Measurements from ENCODE around the gene KCNC3.

Gene KCNC3

DNA sequence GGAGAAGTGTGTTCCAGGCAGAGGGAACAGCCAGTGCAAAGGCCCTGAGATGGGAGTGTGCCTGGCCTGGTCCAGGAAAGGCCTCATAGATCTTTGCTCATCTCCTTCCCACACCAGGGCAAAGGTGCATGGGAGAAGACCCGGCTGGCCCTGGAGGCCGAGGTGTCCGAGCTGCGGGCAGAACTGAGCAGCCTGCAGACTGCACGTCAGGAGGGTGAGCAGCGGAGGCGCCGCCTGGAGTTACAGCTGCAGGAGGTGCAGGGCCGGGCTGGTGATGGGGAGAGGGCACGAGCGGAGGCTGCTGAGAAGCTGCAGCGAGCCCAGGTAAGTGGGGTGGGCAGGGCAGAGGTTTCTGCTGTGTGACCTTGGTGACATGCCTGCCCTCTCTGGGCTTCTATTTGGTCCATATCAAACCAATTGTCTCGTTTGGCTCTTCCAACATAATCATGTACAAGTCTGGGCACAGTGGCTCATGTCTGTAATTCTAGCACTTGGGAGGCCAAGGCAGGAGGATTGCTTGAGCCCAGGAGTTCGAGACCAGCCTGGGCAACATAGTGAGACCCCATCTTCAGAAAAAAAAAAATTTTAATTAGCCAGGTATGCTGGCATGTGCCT lies 51.1 kb downstream of the KCNC3 start:
- in situ Hi-C loops (cut with MboI; ENCODE audit: low sequenced_read_pairs), result no loop called here
- H3K27me3 ChIP-seq (ENCODE audit: low read depth), result 0 out of 2 replicates have a peak, but pooled peaks cover 2% of the 10 kb centered on the region
- no peak overlapping the region for H3K4me3 ChIP-seq
- H3K9me3 ChIP-seq, result no peaks in the 10 kb centered on the region
- H3K36me3 ChIP-seq (replicated peaks), result no peaks in the 10 kb centered on the region
- DNase-seq (ENCODE audit: low spot score in 2 of 2), result no peak
- no peaks in the 10 kb centered on the region for H3K4me1 ChIP-seq

DNA sequence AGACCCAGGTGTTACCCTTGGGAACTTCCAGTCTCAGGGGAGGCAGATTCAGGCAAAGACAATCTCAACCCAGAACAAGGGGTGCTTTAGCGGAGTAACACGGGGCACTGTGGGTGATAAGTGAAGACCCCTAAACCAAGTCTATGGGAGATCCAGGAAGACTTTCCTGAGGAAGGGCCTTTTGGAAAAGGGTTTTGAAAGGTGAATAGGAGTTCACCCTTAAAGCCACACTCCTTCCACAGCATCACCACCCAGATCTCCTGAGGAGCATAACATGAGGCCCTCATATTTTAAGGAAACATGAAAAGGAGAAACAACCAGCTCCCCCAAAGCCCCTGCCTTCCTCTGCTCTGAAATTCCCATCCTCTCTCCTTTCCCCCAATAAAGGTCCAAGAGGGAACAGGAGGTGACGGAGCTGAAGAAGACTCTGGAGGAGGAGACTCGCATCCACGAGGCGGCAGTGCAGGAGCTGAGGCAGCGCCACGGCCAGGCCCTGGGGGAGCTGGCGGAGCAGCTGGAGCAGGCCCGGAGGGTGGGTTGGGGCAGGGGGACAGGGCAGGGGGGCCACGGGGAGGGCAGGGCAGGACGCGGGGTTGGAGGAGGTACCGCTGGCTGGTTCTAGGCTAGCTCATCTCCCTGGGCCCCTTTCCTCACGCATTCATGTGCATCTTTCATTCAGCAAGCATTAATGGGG lies 52.7 kb downstream of the KCNC3 start:
- no peaks in the 10 kb centered on the region for H3K4me1 ChIP-seq
- H3K27me3 ChIP-seq (ENCODE audit: low read depth), result 0 out of 2 replicates have a peak, but pooled peaks cover 2% of the 10 kb centered on the region
- DNase-seq (ENCODE audit: low spot score in 2 of 2), result no peak
- H3K4me3 ChIP-seq, result no peak overlapping the region
- in situ Hi-C loops (cut with MboI; ENCODE audit: low sequenced_read_pairs), result no loop called here
- no peaks in the 10 kb centered on the region for H3K9me3 ChIP-seq
- H3K36me3 ChIP-seq (replicated peaks), result no peaks in the 10 kb centered on the region

DNA sequence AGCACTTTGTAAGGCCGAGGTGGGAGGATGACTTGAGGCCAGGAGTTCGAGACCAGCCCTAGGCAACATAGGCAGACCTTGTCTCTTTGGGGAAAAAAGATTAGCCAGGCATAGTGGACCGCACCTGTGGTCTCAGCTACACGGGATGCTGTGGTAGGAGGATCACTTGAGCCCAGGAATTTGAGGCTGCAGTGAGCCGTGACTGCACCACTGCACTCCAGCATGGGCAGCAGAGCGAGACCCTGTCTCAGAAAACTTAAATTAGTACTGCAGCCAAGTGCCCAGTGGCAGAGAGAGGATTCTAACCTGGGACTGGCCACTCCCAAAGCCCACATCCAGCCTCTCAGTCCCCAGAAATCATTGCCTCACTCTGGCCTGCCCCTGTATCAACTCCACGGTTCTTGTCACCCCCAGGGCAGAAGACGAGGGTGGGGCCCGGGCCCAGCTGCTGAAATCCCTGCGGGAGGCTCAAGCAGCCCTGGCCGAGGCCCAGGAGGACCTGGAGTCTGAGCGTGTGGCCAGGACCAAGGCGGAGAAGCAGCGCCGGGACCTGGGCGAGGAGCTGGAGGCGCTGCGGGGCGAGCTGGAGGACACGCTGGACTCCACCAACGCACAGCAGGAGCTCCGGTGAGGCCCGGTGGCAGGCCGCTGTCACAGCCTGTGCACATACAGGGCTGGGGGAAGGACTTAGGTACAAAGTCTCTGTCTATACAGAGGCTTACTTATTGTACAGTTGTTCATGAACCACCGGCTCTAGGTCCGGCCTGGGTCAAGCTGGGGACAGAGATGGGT lies 53.4 kb downstream of the KCNC3 start:
- in situ Hi-C loops (cut with MboI; ENCODE audit: low sequenced_read_pairs), result no loop called here
- Histone ChIP-seq H3K27me3 (ENCODE audit: low read depth) (0 out of 2 replicates have a peak, but pooled peaks cover 2% of the 10 kb centered on the region), H3K36me3 (replicated peaks) (no peaks in the 10 kb centered on the region)

DNA sequence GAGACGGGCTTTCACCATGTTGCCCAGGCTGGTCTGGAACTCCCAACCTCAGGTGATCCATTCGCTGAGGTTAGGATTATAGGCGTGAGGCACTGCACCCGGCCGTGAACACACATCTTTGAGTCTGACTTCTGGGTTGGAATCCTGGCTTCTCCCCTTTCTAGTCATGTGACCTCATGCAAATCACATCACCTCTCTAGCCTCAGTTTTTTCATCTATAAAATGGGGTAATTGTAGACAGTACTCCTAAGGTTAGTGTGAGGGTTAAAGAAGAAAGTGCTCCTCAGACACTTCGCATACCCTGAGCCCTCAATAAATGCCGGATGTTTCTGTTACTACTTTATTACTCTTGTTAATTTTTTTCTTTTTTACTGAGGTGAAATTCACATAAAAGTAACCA lies 55.4 kb downstream of the KCNC3 start:
- H3K4me3 ChIP-seq, result no peak overlapping the region
- DNase-seq (ENCODE audit: low spot score in 2 of 2), result no peak
- 0 out of 2 replicates have a peak, but pooled peaks cover 2% of the 10 kb centered on the region for H3K27me3 ChIP-seq (ENCODE audit: low read depth)
- H3K9me3 ChIP-seq, result no peaks in the 10 kb centered on the region
- no peaks in the 10 kb centered on the region for H3K4me1 ChIP-seq
- H3K36me3 ChIP-seq (replicated peaks), result no peaks in the 10 kb centered on the region
- in situ Hi-C loops (cut with MboI; ENCODE audit: low sequenced_read_pairs), result no loop called here

More for the DNA sequence above, 53.4 kb downstream of the KCNC3 start:
- Histone ChIP-seq H3K4me3 (no peak overlapping the region), H3K4me1 (no peaks in the 10 kb centered on the region), H3K9me3 (no peaks in the 10 kb centered on the region)
- no peak for DNase-seq (ENCODE audit: low spot score in 2 of 2)

DNA sequence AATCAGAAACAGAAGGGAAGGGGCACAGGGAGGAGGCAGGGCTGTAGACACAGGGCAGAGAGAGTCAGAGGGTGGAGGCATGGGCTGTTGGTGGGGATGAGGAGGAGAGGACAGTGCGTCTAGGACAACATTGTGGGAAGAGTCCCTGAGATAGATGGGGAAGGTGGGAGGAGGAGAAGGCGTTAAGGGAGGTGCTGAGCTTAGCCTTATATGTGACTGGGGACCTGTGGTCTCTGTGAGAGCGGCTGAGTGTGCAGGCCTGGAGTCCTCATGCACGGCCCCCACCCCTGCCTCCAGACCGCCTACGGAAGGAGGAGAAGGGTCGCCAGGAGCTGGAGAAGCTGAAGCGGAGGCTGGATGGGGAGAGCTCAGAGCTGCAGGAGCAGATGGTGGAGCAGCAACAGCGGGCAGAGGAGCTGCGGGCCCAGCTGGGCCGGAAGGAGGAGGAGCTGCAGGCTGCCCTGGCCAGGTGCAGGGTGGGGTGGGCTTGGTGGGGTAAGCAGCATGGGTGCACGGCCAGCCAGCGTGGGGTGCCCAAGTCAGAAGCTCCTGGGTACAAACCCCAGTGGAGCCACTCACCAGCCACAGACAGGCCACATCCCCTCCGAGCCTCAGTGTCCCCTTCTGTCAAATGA lies 56.8 kb downstream of the KCNC3 start:
- Histone ChIP-seq H3K4me3 (no peak overlapping the region), H3K27me3 (ENCODE audit: low read depth) (0 out of 2 replicates have a peak, but pooled peaks cover 2% of the 10 kb centered on the region), H3K36me3 (replicated peaks) (no peaks in the 10 kb centered on the region), H3K9me3 (no peaks in the 10 kb centered on the region), H3K4me1 (no peaks in the 10 kb centered on the region)
- no peak for DNase-seq (ENCODE audit: low spot score in 2 of 2)
- in situ Hi-C loops (cut with MboI; ENCODE audit: low sequenced_read_pairs), result no loop called here

DNA sequence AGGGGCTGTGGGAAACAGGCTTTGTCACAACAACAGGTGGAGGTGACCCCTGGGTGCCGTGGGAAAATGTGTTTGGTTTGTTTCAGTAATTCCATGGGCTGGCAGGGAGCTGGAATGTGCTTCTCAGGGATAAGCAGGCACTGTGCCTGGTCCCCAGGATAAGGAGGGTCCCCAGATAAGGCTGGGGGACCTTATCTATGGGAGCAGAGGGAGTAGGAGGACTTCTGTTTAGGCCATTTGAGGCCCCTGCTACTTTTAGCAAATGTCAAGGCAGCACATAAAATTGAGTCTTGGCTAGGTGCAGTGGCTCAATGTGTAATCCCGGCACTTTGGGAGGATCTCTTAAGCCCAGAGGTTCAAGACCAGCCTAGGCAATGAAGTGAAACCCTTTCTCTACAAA lies 59.5 kb downstream of the KCNC3 start:
- Histone ChIP-seq H3K36me3 (replicated peaks) (no peaks in the 10 kb centered on the region), H3K9me3 (no peaks in the 10 kb centered on the region), H3K27me3 (ENCODE audit: low read depth) (0 out of 2 replicates have a peak, but pooled peaks cover 2% of the 10 kb centered on the region), H3K4me1 (no peaks in the 10 kb centered on the region), H3K4me3 (no peak overlapping the region)
- DNase-seq (ENCODE audit: low spot score in 2 of 2), result no peak
- in situ Hi-C loops (cut with MboI; ENCODE audit: low sequenced_read_pairs), result no loop called here

DNA sequence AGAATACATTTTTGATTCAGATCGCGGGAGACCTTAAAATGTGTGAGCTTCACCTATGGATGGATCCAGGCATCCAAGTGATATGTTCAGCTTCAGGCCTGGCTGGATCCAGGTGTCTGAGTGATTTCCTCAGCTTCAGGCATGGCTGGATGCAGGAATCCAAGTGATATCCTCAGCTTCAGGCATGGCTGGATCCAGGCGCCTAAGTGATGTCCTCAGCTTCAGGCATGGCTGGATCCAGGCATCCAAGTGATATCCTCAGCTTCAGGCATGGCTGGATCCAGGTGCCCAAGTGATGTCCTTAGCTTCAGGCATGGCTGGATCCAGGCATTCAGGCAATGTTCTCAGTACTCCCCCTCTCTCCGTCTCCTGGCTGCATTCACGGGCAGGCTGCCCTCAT lies 60.7 kb downstream of the KCNC3 start:
- no peak for DNase-seq (ENCODE audit: low spot score in 2 of 2)
- Histone ChIP-seq H3K9me3 (no peaks in the 10 kb centered on the region), H3K36me3 (replicated peaks) (no peaks in the 10 kb centered on the region), H3K27me3 (ENCODE audit: low read depth) (no peaks in the 10 kb centered on the region), H3K4me3 (no peak overlapping the region), H3K4me1 (no peaks in the 10 kb centered on the region)
- in situ Hi-C loops (cut with MboI; ENCODE audit: low sequenced_read_pairs), result no loop called here

DNA sequence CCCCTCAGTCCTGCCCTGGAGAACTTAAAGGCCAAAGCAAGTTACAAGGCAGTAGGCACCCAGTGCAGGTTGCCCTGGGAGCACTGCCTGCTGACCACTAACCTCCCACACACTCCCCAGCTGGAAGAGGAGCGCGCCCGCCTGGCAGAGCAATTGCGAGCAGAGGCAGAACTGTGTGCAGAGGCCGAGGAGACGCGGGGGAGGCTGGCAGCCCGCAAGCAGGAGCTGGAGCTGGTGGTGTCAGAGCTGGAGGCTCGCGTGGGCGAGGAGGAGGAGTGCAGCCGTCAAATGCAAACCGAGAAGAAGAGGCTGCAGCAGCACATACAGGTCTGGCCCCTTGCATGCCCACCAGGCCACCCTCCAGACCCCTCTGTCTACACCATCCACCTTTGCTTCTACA lies 61.1 kb downstream of the KCNC3 start:
- DNase-seq (ENCODE audit: low spot score in 2 of 2), result no peak
- Histone ChIP-seq H3K4me1 (no peaks in the 10 kb centered on the region), H3K4me3 (no peak overlapping the region), H3K36me3 (replicated peaks) (no peaks in the 10 kb centered on the region), H3K27me3 (ENCODE audit: low read depth) (no peaks in the 10 kb centered on the region), H3K9me3 (no peaks in the 10 kb centered on the region)
- in situ Hi-C loops (cut with MboI; ENCODE audit: low sequenced_read_pairs), result no loop called here

DNA sequence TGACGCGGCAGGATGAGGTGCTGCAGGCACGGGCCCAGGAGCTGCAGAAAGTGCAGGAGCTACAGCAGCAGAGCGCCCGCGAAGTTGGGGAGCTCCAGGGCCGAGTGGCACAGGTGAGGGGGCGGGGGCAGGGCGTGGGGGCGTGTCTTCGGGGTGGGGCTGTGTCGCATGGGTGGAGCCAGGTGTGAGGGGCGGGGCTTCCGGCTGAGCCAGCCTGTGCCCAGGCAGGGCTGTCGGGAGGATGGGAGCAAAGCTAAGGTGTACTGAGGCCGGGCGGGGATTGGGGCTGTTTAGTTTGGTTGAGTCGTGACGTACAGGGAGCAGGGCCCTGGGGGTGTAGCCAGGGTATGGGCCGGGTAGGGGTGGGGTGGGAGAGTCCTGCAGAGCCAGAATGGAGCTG lies 62.3 kb downstream of the KCNC3 start:
- H3K9me3 ChIP-seq, result no peaks in the 10 kb centered on the region
- peak in 1 of 2 experiments; percentile 50 for DNase-seq (ENCODE audit: low spot score in 2 of 2)
- H3K27me3 ChIP-seq (ENCODE audit: low read depth), result no peaks in the 10 kb centered on the region
- H3K4me1 ChIP-seq, result no peaks in the 10 kb centered on the region
- in situ Hi-C loops (cut with MboI; ENCODE audit: low sequenced_read_pairs), result no loop called here
- no peak overlapping the region for H3K4me3 ChIP-seq
- H3K36me3 ChIP-seq (replicated peaks), result no peaks in the 10 kb centered on the region

DNA sequence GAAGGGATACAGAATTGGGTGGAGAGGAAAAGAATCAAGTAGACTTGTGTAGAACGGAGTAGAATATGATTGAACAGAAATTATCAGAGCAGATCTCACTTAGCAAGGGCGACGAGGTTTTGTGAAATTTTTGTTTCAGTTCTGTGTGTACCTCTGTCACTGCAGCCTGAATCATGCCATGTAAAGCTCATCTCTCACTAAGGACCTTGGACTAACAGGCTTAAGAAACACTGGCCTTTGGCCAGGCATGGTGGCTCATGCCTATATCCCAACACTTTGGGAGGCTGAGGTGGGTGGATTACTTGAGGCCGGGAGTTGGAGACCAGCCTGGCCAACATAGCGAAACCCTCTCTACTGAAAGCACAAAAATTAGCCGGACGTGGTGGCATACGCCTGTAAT lies 63.1 kb downstream of the KCNC3 start:
- H3K9me3 ChIP-seq, result no peaks in the 10 kb centered on the region
- DNase-seq (ENCODE audit: low spot score in 2 of 2), result no peak
- no peaks in the 10 kb centered on the region for H3K27me3 ChIP-seq (ENCODE audit: low read depth)
- H3K4me3 ChIP-seq, result no peak overlapping the region
- in situ Hi-C loops (cut with MboI; ENCODE audit: low sequenced_read_pairs), result no loop called here
- H3K36me3 ChIP-seq (replicated peaks), result no peaks in the 10 kb centered on the region
- no peaks in the 10 kb centered on the region for H3K4me1 ChIP-seq

DNA sequence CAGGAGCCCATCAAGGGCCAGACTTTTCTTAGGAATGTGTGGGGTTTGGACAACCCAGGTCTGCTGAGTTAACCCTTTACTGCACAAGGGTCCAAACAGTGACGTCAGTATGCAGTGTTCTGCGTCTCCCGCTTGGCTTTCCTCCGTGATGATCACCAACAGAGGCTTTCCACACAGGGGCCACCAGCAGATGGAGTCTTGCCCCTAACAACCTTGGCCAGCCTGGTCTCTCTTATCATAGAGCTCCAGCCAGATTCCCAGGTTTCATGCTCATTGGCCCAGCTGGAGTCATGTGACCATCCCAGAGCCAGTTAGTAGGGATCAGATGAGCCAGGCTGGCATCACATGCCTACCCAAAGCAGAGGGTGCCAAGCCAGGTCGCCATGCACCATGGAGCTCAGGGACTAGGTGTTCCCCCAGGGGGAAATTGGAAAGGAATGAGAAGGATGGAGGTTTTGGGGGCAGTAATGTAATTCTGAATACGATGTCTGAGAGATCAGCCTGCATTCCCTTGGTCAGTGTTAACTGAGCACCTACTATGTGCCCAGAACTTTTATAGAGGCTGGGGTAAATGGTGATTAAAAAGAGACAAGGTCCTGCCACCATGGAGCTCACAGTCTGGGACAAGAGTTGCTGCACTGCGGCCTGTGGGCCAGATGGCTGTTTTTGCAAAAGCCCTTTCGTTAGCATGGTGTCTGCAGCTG lies 64.5 kb downstream of the KCNC3 start:
- no peaks in the 10 kb centered on the region for H3K4me1 ChIP-seq
- H3K36me3 ChIP-seq (replicated peaks), result no peaks in the 10 kb centered on the region
- no peaks in the 10 kb centered on the region for H3K27me3 ChIP-seq (ENCODE audit: low read depth)
- H3K9me3 ChIP-seq, result no peaks in the 10 kb centered on the region
- H3K4me3 ChIP-seq, result no peak overlapping the region
- in situ Hi-C loops (cut with MboI; ENCODE audit: low sequenced_read_pairs), result no loop called here
- no peak for DNase-seq (ENCODE audit: low spot score in 2 of 2)

DNA sequence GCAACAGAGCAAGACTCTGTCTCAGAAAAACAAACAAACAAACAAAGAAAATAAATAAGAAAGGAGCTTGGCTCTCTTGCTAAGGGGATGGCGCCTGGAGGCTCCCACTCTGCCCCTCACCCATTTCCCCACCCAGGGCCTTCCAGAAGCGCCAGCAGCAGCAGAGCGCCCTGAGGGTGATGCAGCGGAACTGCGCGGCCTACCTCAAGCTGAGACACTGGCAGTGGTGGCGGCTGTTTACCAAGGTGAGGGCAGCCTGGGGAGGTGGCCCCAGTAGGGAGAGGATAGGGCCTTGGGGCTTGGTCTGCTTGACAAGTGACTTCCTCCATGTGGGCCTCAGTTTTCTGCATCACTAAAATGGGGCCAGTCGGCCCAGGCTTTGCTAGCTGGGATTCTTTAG lies 66.0 kb downstream of the KCNC3 start:
- no peaks in the 10 kb centered on the region for H3K4me1 ChIP-seq
- in situ Hi-C loops (cut with MboI; ENCODE audit: low sequenced_read_pairs), result no loop called here
- no peaks in the 10 kb centered on the region for H3K27me3 ChIP-seq (ENCODE audit: low read depth)
- no peak for DNase-seq (ENCODE audit: low spot score in 2 of 2)
- no peaks in the 10 kb centered on the region for H3K9me3 ChIP-seq
- H3K4me3 ChIP-seq, result no peak overlapping the region
- no peaks in the 10 kb centered on the region for H3K36me3 ChIP-seq (replicated peaks)

Data from HAP-1 (cell line).